HG03342 (cell line): ENCODE data around the gene AHI1.
"Not testable (repeated sequence)": the region's sequence is repeated elsewhere in the genome, so short reads cannot be mapped to it uniquely, and the experiment has no call there.

Experiments used
- ATAC-seq: cut with Tn5 transposase; IDR thresholded peaks from one replicate; pipeline ENCODE4 v1.9.1; 2021; ENCODE audit warnings: mild to moderate bottlenecking, moderate library complexity; ENCODE audit not compliant: unreplicated experiment

Gene AHI1

DNA sequence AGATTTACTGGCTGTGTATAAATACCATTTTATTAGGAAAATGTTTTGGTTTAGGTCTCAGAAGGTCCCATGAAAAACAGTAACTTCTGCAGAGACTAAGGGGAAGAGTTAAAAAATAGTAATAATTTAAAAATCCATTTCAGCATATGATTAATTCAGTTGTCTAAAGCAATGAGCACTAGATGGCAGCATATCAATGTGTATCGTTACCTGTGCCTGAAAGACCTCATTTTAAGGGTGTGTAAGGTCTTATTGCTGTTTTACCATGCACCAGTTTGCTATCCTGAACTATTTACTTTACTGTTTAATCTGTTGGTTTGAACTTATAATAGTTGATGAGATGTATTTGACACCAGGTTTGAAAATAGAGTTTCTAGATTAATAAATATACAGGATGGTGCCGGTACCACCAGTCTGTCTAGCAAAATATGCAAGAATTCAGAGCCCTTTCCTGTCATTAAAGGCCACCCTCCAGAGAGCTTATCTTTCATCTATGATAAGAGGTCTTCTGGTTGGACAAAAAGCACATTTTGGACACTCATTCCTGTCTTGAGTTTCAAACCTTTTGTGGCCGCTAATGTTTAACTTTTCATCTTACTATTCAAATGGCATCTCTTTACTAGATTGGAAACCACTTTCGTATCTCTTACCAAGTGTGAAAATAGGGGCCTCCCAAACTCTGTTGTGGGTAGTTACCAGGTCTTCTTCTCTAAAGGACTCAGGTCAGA is 8.9 kb upstream of the AHI1 start:
- peak; percentile 94 for ATAC-seq

- ATAC-seq: no peak
Measured at GRCh38 chr6:135505648-135506047, 8.1 kb upstream of the AHI1 start.

DNA sequence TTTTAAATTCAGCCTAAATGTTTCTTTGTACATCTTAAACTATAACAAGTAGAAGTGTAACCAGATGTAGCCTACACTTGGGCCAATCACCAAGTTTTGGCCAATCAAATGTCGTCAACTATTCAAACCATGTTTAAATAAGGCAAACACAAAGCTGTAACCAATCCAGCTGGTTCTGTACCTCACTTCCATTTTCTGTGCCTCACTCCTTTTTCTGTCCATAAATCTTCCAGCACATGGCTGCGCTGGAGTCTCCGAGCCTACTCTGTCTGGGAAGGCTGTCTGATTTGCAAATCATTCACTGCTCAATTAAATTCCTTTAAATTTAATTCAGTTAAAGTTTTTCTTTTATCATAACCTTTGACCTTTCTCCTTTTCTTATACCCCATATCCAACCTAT is 7.7 kb upstream of the AHI1 start:
- no peak for ATAC-seq

- ATAC-seq: no peak
Measured at GRCh38 chr6:135504734-135505133, 7.2 kb upstream of the AHI1 start.

DNA sequence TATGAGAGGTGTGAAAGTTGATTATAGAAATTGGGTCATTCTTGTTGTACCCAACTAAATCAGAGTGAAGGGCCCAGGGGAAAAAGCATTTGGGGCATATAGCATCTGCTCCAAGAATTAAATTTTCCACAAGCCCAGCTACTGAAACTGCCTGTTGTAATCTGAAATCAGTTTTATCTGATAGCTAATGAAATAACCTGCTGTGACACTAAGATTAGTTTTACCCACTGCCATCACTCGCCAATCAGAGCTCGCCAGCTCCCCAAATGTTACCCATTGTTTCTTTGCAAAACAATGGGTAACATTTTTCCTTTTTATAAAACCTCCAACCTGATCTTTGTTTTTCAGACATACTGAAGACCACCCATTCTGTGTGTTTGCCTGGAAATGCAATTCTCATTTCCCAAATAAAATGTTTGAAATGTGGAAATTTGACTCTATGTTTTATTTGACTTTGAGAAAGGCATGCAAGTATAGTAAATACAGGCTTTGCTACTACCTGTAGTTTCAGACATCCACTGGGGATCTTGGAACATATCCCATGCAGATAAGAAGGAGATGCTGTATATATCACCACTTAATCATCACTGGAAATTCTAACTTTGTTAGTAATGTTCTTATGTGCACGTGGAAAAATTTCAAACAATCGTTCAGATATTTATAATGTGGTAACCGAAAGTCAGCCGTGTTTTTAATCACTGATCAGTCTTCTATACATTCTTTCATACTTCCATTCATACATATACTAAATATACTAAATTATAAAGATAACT is 6.3 kb upstream of the AHI1 start:
- ATAC-seq: no peak

- ATAC-seq: no peak
Measured at GRCh38 chr6:135499441-135500340, 2.2 kb upstream of the AHI1 start.

GRCh38 chr6:135498185-135498841 is 773 bp upstream of the AHI1 start:
- ATAC-seq: peak; percentile 35

DNA sequence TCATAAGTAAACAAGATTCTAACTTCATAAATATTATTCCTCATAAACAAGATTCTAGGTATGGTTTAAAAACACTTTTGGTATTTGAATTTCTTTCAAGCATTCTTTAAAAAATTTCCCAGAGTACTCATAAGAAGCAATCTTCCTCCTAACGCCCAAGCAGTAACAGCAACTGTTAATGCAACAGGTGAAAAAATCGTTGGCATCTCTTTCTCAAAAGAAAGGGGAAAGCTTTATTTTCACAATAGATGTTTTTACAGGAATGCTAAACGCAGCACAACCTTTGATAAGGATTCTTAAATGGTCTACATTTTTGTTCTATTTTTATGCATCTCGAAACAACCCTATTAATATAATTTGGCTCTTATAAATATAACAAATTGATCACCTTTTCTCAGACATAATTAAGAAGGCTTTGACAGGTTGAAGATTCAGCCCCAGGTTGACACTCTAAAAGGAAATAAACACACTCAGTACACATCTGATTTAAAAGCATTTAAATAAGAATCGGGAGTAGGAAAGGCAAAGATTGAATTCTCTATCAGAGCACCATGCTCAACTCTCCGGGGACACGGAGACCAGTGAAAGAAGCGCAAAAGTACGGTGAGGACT is 634 bp downstream of the AHI1 start:
- no peak for ATAC-seq

DNA sequence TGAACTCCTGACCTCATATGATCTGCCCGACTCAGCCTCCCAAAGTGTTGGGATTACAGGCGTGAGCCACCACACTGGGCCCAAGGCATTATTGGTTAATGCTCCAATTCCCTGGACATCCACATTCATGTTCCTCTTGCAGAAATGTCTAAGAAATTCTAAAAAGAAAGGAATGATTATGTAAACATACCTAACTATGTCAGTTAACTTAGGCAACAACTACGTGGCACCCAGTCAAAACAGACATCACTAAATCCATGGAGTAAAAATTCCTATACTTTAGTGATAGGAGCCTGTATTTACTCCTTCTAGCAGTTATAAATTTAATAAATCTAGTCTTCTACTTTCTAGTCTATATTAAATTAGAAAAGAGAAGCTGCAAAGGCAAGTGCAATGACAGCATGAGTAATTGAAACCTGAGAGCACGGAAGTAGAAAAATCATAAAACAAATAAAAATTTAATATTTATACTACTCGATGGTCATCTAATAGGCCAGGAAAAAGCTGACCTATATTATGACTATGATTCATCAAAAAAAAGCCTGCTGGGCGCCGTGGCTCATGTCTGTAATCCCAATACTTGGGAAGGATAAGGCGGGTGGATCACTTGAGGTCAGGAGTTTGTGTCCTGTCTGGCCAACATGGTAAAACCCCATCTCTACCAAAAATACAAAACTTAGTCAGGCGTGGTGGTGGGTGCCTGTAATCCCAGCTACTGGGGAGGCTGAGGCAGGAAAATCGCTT is 4.2 kb downstream of the AHI1 start:
- ATAC-seq: no peak

DNA sequence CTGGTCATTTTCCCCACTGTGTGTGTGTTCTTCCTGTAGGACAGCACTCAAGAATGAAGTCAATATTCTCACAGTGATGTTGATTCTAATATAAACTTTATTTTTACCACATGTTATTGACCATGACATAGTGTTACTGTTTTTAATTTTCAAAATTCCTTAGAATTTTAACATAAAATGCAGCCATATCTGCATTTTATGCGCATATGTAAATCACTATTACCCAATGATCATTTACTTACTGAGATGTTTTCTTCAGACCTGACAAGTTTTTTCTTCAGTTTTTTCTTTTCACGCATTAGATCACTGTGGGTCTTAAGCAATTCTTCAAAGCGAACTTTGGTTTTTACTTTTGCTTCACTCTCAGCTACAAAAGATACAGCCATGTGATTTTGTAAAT is 7.2 kb downstream of the AHI1 start:
- no peak for ATAC-seq

DNA sequence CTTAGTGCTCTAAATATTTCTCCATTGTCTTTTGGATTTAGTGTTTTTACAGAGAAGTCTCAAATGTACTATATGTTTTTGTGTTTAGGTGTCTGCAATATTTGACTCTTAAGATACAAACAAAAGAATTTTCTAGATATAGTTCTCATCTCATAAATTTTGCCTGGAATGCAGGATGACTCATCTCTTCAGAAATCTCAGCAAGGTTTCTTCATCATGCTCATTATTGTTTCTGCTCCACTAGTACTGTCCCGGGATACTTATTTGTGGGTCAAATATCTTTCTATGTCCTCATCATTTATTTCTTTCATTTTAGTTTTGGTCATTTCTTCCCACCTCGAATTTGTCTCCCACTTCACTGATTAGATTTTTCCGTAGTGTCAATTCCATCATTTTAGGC is 9.5 kb downstream of the AHI1 start:
- ATAC-seq: no peak

DNA sequence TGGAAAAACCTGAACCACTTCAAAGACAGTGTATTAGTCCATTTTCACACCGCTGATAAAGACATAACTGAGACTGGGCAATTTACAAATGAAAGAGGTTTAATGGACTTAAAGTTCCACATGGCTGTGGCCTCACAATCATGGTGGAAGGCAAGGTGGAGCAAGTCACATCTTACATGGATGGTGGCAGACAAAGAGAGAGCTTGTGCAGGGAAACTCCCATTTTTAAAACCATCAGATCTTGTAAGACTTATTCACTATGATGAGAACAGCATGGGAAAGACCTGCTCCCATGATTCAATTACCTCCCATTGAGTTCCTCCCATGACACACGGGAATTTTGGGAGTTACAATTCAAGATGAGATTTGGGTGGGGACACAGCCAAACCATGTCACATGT is 13.6 kb downstream of the AHI1 start:
- ATAC-seq: not testable (repeated sequence)

DNA sequence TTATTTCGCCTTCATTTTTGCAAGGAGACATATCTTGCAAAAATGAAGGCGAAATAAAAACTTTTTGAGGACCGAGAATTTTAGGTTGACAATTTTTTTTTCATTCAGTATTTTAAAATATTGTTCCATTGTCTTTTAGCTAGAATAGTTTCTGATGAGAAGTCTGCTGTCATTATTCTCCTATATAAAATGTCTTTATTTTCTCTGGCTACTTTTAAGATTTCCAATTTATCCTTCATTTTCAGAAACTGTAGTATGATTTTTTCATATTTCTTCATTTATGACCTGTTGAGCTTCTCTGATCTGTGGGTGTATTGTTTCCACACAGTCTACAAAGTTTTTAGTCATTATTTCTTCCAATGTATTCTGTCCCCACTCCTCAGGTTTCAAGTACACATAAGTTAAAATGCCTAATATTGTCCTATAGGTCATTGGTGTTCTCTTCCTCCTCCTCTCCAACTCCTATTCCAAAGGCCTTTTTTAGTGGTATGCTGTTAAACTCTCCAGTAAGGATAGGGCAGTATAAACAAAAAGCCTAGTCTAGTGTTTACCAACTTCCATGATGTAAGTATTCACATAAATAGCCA is 15.7 kb downstream of the AHI1 start:
- no peak for ATAC-seq

DNA sequence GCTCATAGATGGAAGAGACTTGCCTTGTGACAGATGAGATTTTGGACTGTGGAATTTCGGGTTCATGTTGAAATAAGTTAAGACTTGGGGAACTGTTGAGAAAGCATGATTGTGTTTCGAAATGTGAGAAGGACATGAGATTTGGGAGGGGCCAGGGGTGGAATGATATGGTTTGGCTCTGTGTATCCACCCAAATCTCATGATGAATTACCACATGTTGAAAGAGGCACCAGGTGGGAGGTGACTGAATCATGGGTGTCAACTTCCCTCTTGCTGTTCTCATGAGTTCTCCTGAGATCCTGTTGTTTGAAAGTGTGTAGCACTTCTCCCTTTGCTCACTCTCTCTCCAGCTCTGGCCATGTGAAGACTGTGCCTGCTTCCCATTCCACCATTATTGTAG is 17.9 kb downstream of the AHI1 start:
- no peak for ATAC-seq

DNA sequence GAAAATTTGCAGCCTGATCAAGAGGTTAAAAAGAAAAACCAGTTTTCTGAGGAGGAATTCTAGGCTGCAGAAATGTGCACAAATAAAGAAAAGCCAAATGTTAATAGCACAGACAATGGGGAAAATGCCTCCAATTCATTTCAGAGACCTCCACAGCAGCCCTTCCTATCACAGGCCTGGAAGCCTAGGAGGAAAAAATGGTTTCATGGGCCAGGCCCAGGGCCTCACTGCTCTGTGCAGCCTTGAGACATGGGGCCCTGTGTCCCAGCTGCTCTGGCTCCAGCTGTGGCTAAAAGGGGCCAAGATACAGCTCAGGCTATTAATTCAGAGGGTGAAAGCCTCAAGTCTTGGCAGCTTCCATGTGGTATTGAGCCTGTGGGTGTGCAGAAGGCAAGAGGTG is 18.9 kb downstream of the AHI1 start:
- no peak for ATAC-seq

- no peak for ATAC-seq
Measured at GRCh38 chr6:135475292-135475886, 22.2 kb downstream of the AHI1 start.

GRCh38 chr6:135474362-135474761 is 23.2 kb downstream of the AHI1 start:
- no peak for ATAC-seq

GRCh38 chr6:135465903-135466302 is 31.6 kb downstream of the AHI1 start:
- no peak for ATAC-seq

GRCh38 chr6:135465307-135465706 is 32.2 kb downstream of the AHI1 start:
- ATAC-seq: peak; percentile 82
